Left ventricle myocardium superior (tissue), 1 donor: ENCODE results near the gene FCN1. TPM values are rescaled to one million over a fixed set of nuclear protein-coding genes. Genes with fewer than 3 reads are reported as not detected.
A peak's percentile ranks its signal among the peaks of the same experiment; 100 is the strongest.

Experiments used
- ATAC-seq: fragments of 200-7000 bp; cut with Tn5 transposase; one replicate; pipeline ENCODE4 v1.9.1; 2020; ENCODE audit warnings: mild to moderate bottlenecking, moderate library complexity
- DNase-seq: peaks from one replicate; pipeline ENCODE4 v3.0.0-alpha.2; 2020
- intact Hi-C: fragments of 100-400 bp; cut with micrococcal nuclease; formaldehyde crosslinking; loops from one replicate; pipeline ENCODE4 v1.11.0; 2022
- total RNA-seq: library from RNA; stranded (reverse); fragmentation: NEBNext Ultra II Directional; extraction: Animal tissue kit (Norgen Biotek cat#: 25700); gene quantifications from one replicate; pipeline ENCODE4 v1.2.1, GENCODE V29; 2021
- donor health status: DM: no; HTN: yes; CAD: no; lungs with severe emphysema.

FCN1 gene
- total RNA-seq, 1 donor from 2014 or later: 5.7 TPM

- no peak for ATAC-seq
- intact Hi-C loops: no loop called here
- DNase-seq: no peak
Measured at GRCh38 chr9:134885001-134885678, 32.6 kb downstream of the FCN1 start.

- intact Hi-C loops: no loop called here
- no peak for ATAC-seq
- no peak for DNase-seq
Measured at GRCh38 chr9:134884492-134884891, 33.2 kb downstream of the FCN1 start.

DNA sequence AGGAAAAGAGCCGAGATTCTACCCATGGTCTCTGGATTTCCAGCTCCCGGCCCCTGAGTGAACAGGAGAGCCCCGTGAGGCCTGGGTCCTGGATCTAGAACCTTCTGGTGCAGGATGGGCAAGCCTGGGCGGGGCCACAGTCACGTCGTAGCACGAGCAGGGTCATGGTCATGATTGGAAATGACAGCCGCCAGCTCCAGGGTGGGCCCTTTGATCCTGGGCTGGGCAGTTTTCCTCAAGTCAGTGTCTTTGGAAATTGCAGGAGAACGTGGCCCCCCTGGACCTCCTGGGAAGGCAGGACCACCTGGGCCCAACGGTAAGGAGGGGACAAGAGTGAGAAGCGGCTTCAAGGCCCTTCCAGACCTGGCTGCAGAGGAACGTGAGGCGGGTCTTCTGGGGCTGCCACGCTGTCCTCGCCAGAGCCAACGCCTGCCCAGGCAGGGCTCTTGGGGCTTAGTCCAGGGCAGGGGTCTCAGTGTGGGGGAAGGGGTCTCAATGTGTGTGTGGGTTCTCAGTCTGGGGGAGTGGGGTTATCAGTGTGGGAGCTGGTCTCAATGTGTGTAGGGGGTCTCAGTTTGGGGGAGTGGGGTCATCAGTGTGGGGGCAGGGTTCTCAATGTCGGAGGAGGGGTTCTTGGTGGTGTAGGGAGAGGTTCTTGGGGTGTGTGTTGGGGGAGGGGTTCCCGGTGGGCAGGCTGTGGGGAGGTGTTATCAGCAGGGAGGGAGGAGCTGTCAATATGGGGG is 34.5 kb downstream of the FCN1 start:
- intact Hi-C loops: no loop called here
- no peak for ATAC-seq

GRCh38 chr9:134882204-134882785 is 35.4 kb downstream of the FCN1 start:
- DNase-seq: no peak
- intact Hi-C loops: no loop called here

More for the DNA sequence above, 34.5 kb downstream of the FCN1 start:
- DNase-seq: no peak

GRCh38 chr9:134881313-134881670 is 36.4 kb downstream of the FCN1 start:
- no peak for DNase-seq
- intact Hi-C loops: no loop called here
- no peak for ATAC-seq

More at GRCh38 chr9:134882204-134882785, 35.4 kb downstream of the FCN1 start:
- no peak for ATAC-seq

DNA sequence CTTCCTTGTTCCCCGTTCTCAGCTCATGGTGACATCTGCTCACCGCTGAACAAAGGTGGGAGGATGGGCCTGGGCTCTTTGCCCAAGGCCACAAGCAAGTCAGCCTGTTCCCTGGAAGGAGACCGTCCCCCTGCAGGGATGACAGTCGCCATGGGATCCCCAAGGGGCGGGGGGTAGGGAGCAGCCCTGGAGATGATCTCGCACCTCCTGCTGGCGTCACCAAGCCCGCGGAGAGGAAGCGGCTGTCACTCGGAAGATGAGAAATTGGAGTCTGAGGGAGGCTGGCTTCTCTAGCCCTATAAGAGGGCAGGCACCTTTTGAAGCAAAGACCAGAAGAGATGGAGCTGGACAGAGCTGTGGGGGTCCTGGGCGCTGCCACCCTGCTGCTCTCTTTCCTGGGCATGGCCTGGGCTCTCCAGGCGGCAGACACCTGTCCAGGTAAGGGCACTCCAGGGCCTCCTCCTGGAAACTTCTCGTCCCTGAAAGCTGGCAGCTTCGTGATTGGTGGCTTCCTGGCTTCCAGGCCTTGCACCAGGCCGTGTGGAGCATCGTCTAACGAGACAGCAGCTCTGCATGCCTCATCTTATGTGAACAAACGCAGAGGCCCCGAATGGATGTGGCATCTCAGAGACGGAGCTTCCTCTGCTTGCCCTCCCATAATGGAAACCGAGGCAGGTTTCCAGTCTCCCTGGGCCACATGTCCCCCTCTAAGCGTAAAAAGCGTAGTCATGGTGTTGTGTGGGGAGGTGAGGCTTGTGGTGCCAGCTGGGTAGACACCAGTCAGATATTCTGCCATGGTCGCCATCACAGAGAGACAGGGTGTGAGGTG is 37.0 kb downstream of the FCN1 start, which contains the start of gene FCN2:
FCN2 (plus strand) TSS at position 327 of the 829 bp plus-strand sequence; CDS start at position 339, 12 bp downstream.
- ATAC-seq (no peak), DNase-seq (no peak)
- intact Hi-C loops: no loop called here

DNA sequence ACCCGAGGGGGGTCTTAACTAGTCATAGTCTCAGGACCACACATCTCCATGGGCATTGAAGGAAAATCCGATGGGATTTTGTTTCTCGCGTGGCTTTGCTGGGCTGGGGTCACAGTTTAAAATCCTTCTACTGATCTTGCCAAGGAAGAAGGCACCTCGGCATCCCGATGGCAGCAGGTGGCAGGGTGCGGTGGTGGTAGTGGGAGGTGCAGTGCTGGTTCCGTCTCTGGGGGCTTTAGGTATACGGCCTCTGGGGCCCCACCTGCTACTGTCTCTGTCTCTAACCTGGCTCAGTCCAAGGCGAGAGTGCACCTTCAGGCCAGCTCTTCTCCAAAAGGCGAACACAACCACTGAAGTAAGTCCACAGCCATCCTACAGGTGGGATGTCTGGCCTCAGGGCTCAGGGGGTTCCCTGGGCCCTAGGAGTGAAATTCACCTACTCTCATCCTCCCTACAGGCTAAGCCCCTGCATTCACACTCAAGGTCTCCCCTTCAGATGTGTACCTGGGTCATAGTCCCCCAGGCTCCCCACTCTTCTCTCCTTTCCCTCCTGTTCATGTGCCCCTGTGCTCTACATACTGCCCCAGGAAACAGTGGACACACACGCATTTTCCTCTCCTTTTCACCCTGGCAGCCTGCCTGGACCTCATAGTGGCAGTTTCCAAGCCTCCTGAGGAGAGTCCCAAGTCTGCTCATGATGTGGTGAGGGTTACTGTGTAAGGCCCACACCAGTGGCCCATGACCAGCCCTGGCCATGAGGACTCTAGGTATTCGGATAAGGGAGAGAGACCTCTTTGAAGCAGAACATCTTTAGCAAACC is 37.8 kb downstream of the FCN1 start:
- DNase-seq: no peak
- intact Hi-C loops: no loop called here
- no peak for ATAC-seq

- DNase-seq: no peak
- ATAC-seq: no peak
- intact Hi-C loops: no loop called here
Measured at GRCh38 chr9:134877541-134877940, 40.2 kb downstream of the FCN1 start.

DNA sequence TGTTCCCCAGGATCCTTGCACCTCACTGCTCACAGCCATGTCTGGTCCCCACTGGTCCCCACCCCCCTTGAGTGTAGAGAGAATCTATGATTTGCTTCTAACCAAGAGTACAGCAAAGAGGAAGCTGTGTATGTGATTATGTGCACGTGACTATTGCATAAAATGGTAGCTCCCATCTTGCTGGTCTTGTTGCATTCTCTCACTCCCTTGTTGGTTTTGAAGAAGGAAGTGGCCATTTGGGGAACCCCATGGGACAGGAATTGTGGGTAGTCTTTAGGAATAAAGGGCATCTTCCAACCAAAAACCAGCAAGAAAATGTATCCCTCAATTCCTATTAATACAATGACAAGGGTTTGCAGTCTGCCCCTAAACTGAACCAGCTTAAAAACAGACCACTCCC is 42.3 kb downstream of the FCN1 start:
- intact Hi-C loops: no loop called here
- DNase-seq (no peak), ATAC-seq (no peak)

- DNase-seq: no peak
- intact Hi-C loops: no loop called here
- no peak for ATAC-seq
Measured at GRCh38 chr9:134872482-134873231, 45.1 kb downstream of the FCN1 start.

DNA sequence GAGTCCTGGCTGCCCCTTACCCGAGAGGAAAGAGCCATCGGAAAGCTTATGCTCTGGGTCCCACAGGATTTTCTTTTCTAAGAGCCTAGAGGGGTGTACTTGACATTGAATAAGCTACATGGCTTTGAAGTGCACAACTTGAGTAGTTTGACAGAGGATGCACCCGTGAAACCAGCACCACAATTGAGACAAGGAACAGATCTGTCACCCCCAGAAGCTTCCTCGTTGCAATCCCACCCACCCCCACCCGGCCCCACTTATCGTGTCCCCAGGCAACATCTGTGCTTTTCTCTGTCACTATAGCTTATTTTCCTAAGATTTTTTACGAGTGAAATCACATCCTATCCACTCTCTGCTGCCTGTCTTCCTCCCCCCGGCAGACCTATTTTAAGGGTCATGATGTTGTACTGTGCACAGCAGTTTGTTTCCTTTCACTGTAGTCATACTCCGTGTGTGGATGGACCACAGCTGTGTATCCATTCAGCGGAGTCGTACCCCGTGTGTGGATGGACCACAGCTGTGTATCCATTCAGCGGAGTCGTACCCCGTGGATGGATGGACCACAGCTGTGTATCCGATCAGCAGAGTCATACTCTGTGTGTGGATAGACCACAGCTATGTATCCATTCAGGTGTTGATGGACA is 45.9 kb downstream of the FCN1 start:
- peak; percentile 50 for DNase-seq
- ATAC-seq: peak; percentile 93
- intact Hi-C loops: no loop called here

DNA sequence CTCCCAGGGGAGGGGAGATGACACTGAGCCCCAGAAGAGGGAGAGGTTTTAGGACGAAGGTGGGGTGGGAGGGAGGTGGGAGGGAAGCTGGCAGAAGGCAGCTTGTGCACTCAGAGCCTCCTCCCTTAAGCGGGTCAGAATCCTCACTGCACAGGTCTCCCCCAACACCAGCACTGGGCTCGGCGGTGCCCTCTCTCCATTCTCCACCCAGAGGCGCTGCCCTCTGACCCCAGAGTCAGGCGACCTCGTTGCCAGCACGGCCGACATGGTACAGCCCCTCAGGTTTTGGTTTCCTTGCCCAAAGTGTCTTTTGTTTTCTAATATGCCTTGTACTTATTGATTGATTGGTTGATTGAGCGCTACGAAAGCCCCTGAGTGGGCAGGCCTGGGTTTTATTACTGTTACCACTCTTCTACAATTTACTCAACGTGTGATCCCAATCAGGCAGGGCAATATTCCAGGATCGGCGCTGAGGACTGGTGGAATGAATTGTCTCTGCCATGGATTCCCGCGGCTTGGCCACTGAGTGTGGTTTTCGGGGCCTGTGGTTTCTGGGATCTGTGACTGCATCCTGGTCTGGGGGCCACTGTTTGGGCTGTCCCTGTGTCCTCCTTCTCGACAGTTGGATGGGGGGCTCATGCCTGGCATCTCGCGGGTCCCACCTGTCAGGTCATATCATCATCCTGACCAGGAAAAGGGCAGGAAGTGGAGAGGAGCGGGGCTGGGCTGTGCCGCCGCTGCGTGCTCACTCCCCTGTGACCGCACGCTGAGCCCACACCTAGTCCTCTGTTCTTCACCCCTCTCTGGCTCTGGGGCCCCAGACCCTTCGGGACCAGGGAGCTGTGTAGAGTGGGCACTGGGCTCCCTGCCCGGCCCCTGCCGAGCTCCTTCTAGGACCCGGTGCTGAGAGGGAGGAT is 46.7 kb downstream of the FCN1 start:
- intact Hi-C loops: no loop called here
- ATAC-seq (peak; percentile 21), DNase-seq (no peak)

GRCh38 chr9:134870301-134870694 is 47.4 kb downstream of the FCN1 start:
- DNase-seq: no peak
- intact Hi-C loops: no loop called here
- ATAC-seq: no peak

DNA sequence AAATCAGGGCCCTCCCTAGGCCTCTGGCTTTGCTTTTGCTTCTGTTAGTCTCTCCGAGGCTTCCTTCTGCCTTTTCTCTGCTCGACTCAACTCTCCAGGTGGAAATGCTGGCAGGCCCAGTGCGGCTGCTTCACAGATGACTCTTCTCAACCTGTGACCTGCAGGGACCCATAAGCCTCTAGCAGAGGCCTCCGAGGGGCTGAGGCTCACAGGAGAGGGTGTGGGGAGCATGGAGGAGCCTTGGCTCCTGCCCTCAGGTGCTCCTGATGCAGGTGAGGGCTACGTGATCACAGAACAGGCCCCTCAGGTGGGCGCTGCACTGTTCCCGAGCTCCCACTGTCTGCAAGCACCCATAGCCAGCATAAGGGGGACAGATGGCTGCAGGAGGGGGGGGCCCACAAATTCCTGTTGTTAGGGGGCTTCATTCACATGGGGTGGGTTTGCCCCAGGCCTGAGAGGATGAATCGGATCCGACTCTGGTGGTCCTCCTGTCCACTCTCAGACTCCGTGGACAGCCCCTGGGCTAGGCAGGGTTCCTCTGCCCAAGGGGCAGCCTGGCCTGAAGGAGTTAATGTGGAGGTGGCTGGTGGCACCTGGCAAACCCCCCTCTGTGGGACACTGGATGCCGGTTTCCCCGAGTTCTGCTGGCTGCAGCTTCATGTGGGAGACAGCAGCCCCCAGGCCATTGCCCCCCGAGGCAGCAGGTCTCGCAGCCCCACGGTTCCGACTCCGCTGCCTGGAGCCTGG is 48.0 kb downstream of the FCN1 start:
- no peak for DNase-seq
- ATAC-seq: no peak
- intact Hi-C loops: no loop called here

- intact Hi-C loops: no loop called here
- no peak for ATAC-seq
- no peak for DNase-seq
Measured at GRCh38 chr9:134868751-134869553, 48.8 kb downstream of the FCN1 start.
